Kidney epithelial cell (primary cell): ENCODE measurements around the gene TRIP4. TPM values are rescaled to one million over a fixed set of nuclear protein-coding genes. Genes with fewer than 3 reads are reported as not detected.

Source experiments
- DNase-seq: peaks from one replicate; pipeline ENCODE4 v3.0.0-alpha.2; 2010; ENCODE audit warnings: low read depth
- H3K27me3 ChIP-seq: 2 replicates; pipeline ENCODE4 v1.6.0; 2011; ENCODE audit warnings: low read length; ENCODE audit not compliant: control insufficient read depth, insufficient read depth
- H3K36me3 ChIP-seq: 2 replicates; pipeline ENCODE4 v1.5.1; 2011; ENCODE audit warnings: low read length; ENCODE audit not compliant: control insufficient read depth, insufficient read depth
- H3K4me3 ChIP-seq: 2 replicates; pipeline ENCODE4 v1.5.1; 2011; ENCODE audit warnings: low read depth, mild to moderate bottlenecking, control low read depth, low read length
- total RNA-seq: library from RNA; depleted of rRNA; stranded (reverse); fragments of >200 nt; gene quantifications from 2 replicates; pipeline ENCODE4 v1.2.3, GENCODE V29; 2015
- TF ChIP-seq, protein P1 (sequence below): IDR thresholded peaks from 2 replicates; pipeline ENCODE4 v1.5.1; 2011; ENCODE audit warnings: mild to moderate bottlenecking, moderate library complexity, low read length, control low read depth, inconsistent platforms; ENCODE audit not compliant: insufficient read depth, poor library complexity, severe bottlenecking

The TRIP4 gene
- total RNA-seq, 1 donor from 2014 or later, result 12.3 TPM

DNA sequence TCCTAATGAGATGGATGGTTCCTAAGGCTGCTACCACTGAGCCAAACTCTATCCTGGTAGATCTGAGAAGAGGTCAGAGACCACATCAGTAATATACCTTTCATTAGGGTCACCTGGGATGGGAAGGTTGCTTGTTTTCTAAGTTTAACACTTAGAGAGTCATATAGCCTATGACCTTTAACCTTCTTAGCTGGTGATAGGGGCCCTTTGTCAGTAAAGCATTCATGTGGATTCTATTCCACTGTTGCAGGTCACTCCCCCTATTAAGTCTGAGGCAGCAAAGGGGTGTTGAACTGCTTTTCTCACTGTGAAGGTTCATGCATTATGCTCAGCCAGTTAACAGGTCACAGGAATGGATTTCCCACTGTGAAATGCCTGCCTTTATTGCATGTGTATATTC, 66.6 kb downstream of the TRIP4 start:
- Histone ChIP-seq H3K4me3 (no peak overlapping the region), H3K36me3 (no peaks in the 10 kb centered on the region), H3K27me3 (no peaks in the 10 kb centered on the region)
- TF ChIP-seq, protein P1, sequence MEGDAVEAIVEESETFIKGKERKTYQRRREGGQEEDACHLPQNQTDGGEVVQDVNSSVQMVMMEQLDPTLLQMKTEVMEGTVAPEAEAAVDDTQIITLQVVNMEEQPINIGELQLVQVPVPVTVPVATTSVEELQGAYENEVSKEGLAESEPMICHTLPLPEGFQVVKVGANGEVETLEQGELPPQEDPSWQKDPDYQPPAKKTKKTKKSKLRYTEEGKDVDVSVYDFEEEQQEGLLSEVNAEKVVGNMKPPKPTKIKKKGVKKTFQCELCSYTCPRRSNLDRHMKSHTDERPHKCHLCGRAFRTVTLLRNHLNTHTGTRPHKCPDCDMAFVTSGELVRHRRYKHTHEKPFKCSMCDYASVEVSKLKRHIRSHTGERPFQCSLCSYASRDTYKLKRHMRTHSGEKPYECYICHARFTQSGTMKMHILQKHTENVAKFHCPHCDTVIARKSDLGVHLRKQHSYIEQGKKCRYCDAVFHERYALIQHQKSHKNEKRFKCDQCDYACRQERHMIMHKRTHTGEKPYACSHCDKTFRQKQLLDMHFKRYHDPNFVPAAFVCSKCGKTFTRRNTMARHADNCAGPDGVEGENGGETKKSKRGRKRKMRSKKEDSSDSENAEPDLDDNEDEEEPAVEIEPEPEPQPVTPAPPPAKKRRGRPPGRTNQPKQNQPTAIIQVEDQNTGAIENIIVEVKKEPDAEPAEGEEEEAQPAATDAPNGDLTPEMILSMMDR, result no peak
- no peak for DNase-seq

DNA sequence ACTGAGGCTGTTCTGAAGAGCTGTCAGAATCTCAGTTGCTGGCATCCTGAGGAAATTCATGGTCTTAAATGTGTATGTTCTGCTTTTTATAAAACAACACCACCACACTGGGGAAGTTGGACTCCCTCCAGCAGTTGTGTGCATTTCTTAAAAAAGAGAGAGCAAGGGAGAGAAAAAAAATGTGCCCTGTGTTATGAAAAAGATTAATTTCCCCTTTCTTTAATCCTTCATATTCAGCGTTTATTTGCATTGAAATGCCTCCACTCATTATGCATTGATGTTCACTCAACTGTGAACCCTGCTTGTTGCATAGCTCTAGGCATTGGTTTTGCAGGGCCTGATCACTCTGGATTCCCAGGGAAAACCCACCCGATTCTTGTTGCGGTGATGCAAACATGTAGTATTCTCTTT, 68.3 kb downstream of the TRIP4 start:
- no peaks in the 10 kb centered on the region for H3K27me3 ChIP-seq
- no peak overlapping the region for H3K4me3 ChIP-seq
- H3K36me3 ChIP-seq, result no peaks in the 10 kb centered on the region
- TF ChIP-seq, protein P1, result no peak
- DNase-seq, result no peak

DNA sequence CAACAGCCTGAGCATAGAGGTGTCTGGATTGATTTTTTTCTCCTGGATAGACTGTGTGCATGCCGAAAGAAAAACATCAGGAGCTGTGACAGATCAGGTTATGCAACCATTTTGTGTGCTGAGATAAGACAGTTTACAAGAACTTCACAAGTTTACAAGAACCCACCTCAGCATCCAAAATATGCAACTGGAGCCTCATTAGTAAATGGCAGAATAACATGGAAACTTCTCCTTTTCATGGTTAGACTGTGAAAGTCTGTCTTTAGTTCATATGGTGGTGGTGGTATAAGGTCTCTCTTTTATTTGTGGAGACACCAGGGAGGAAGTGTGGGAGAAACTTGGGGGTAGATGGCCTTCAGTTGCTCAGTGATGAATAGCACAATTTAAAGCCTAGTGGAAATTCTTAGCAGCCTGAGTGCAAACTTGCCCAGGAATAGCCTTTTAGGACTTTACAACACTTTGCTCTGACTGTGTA, 69.0 kb downstream of the TRIP4 start:
- H3K4me3 ChIP-seq, result no peak overlapping the region
- DNase-seq, result no peak
- no peaks in the 10 kb centered on the region for H3K27me3 ChIP-seq
- no peaks in the 10 kb centered on the region for H3K36me3 ChIP-seq
- TF ChIP-seq, protein P1, result no peak

DNA sequence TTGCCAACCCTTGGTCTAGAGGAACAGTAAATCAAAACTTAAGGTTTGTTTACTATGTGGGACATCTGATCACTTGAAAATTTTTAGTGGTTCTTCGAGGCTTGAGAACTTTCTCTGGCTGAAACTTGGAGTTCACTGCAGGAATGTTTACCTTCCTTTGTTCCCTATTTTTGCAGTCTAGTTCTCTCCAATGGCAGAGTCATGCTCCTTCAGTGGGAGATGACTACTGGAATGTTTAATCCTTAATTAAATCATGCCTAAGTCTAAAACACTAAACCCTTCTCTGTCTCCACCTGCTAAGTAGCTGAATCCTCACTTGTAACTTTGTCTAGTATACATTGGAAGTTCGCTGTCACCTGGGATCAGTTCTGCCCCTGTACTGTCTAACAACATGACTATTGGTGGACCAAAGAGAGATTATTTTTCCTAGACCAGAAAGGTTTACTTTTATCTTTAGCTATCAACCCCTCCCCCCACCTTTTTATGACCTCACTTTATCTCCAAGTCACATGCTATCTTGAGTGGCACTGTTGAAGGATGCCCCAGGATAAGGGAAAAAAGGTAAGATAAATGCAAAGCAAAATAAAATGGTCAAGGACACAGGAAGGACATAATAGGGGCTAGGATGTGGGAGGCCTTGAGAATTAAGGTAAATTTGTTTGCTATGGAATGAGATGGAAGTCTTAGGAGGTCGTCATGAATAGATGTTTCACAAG, 71.6 kb downstream of the TRIP4 start:
- H3K4me3 ChIP-seq, result no peak overlapping the region
- no peaks in the 10 kb centered on the region for H3K27me3 ChIP-seq
- DNase-seq, result no peak
- H3K36me3 ChIP-seq, result no peaks in the 10 kb centered on the region
- TF ChIP-seq, protein P1, result no peak

DNA sequence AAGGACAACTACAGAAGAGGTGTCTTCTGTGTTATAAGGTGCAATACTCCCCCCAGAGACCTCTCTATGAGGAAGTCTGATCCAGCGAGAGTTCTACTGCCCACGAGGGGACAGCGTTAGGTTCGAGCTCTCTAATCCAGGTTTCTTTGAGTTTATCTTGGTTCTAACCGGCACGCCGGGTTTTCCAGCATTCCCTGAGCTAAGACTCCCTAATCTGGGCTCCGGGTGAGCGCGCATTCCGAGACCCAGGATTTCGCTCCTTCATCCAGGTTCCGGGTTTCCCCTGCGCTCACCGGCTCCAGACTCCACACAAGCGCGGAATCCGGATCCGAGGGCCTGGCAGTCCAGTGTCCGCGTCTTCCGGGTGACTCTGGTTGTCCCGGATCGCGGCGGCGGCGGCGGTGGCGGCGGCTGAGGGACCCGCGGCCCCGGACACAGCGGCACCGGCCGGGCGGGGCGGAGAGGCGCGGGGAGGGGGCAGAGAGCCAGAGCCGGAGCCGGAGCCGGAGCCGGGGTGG, 72.6 kb downstream of the TRIP4 start, which contains the start of gene ZNF609:
TSS of gene ZNF609 (plus strand) at position 373 of the 518 bp plus-strand sequence. CDS start 38,842 bp downstream, outside the sequence.
- TF ChIP-seq, protein P1, result no peak
- H3K27me3 ChIP-seq, result no peaks in the 10 kb centered on the region
- H3K4me3 ChIP-seq, result peak within 1 kb of the TSS; percentile 59
- no peaks in the 10 kb centered on the region for H3K36me3 ChIP-seq
- peak; percentile 64 for DNase-seq
